WERI-Rb-1 (cell line): ENCODE data around the gene KRTAP3-2.
A peak's percentile ranks its signal among the peaks of the same experiment; 100 is the strongest.

Source experiments
- DNase-seq: peaks from one replicate; pipeline ENCODE4 v3.0.0-alpha.2; 2020
- H3K27ac ChIP-seq: fragments of 250-450 bp; sonication (Bioruptor Pico); 2 replicates; pipeline ENCODE4 v1.5.1; 2020; ENCODE audit warnings: mild to moderate bottlenecking, moderate library complexity
- H3K27me3 ChIP-seq: fragments of 250-450 bp; sonication (Bioruptor Pico); 2 replicates; pipeline ENCODE4 v1.5.1; 2021; ENCODE audit warnings: mild to moderate bottlenecking, low read depth, moderate library complexity; ENCODE audit not compliant: insufficient read depth, severe bottlenecking
- H3K36me3 ChIP-seq: fragments of 250-450 bp; sonication (Bioruptor Pico); 2 replicates; pipeline ENCODE4 v1.5.1; 2020; ENCODE audit warnings: mild to moderate bottlenecking, moderate library complexity
- H3K4me3 ChIP-seq: 2 replicates; pipeline ENCODE4 v1.5.1; 2011; ENCODE audit warnings: low read depth, mild to moderate bottlenecking, control low read depth, low read length
- H3K9me3 ChIP-seq: fragments of 250-450 bp; sonication (Bioruptor Pico); 2 replicates; pipeline ENCODE4 v1.5.1; 2021; ENCODE audit warnings: mild to moderate bottlenecking, moderate library complexity; ENCODE audit not compliant: severe bottlenecking
- TF ChIP-seq, protein P1 (sequence below): IDR thresholded peaks from 2 replicates; pipeline ENCODE4 v1.5.1; 2011; ENCODE audit warnings: low read depth, mild to moderate bottlenecking, control low read depth, inconsistent platforms, low read length

Gene KRTAP3-2

DNA sequence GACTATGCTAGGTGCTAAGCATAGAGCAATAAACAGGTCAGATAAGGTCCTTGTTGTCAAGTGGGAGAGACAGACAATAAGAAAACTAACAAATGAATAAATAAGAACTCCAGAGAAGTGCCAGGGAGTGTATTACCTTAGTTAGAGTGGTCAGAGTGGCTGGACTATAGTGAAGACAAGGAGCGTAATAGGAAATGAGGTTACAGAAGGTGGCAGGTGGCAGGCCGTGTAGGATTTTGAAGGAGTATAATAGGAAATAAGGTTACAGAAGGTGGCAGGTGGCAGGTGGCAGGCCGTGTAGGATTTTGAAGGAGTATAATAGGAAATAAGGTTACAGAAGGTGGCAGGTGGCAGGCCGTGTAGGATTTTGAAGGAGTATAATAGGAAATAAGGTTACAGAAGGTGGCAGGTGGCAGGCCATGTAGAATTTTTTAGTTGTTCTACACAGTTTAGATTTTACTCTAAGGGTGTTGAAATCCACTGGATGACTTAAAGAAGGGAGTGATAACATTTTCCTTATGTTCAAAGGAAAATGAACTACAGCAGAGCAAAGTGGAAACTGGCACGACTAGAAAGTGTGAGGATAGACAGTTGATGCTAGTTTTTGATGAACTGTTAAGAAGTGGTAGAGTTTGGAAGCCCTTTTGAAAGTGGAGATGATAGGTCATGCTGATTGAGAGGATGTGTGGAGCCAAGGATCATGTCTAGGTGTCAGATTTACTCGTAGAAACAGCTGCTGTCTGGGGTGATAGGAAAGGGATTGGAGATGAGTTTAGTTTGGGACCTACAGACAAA lies 12.8 kb upstream of the KRTAP3-2 start:
- Histone ChIP-seq H3K27ac (peak overlapping the region; percentile 68), H3K9me3 (no peaks in the 10 kb centered on the region), H3K36me3 (no peaks in the 10 kb centered on the region), H3K27me3 (no peaks in the 10 kb centered on the region), H3K4me3 (no peak overlapping the region)
- peak; percentile 49 for DNase-seq
- TF ChIP-seq, protein P1, sequence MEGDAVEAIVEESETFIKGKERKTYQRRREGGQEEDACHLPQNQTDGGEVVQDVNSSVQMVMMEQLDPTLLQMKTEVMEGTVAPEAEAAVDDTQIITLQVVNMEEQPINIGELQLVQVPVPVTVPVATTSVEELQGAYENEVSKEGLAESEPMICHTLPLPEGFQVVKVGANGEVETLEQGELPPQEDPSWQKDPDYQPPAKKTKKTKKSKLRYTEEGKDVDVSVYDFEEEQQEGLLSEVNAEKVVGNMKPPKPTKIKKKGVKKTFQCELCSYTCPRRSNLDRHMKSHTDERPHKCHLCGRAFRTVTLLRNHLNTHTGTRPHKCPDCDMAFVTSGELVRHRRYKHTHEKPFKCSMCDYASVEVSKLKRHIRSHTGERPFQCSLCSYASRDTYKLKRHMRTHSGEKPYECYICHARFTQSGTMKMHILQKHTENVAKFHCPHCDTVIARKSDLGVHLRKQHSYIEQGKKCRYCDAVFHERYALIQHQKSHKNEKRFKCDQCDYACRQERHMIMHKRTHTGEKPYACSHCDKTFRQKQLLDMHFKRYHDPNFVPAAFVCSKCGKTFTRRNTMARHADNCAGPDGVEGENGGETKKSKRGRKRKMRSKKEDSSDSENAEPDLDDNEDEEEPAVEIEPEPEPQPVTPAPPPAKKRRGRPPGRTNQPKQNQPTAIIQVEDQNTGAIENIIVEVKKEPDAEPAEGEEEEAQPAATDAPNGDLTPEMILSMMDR, result no peak

- H3K27ac ChIP-seq, result no peak overlapping the region
- TF ChIP-seq, protein P1, result no peak
- no peak overlapping the region for H3K4me3 ChIP-seq
- no peaks in the 10 kb centered on the region for H3K9me3 ChIP-seq
- no peaks in the 10 kb centered on the region for H3K36me3 ChIP-seq
- H3K27me3 ChIP-seq, result no peaks in the 10 kb centered on the region
- no peak for DNase-seq
These were observed 10.7 kb upstream of the KRTAP3-2 start for GRCh38 chr17:41010441-41010840.

DNA sequence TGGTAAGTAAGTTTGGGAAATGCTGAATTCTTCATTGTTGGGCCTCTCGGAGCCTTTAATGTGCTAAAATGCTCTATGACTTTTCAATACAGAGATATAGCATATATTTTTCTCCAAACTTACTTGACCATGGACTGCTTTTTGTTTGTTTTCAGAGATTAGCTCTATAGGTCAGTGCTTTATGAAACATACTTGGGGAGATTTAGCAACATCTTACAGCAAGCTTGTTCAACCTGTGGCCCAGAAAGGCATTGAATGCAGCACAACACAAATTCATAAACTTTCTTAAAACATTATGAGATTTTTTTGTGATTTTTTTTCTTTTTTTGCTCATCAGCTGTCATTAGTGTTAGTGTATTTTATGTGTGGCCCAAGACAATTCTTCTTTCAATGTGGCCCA lies 10.2 kb upstream of the KRTAP3-2 start:
- H3K4me3 ChIP-seq, result no peak overlapping the region
- H3K27me3 ChIP-seq, result no peaks in the 10 kb centered on the region
- DNase-seq, result no peak
- TF ChIP-seq, protein P1, result no peak
- H3K27ac ChIP-seq, result no peak overlapping the region
- H3K9me3 ChIP-seq, result no peaks in the 10 kb centered on the region
- H3K36me3 ChIP-seq, result no peaks in the 10 kb centered on the region

GRCh38 chr17:41009301-41009760 lies 9.6 kb upstream of the KRTAP3-2 start:
- Histone ChIP-seq H3K9me3 (no peaks in the 10 kb centered on the region), H3K36me3 (no peaks in the 10 kb centered on the region), H3K27me3 (no peaks in the 10 kb centered on the region), H3K4me3 (no peak overlapping the region), H3K27ac (peak overlapping the region; percentile 51)
- TF ChIP-seq, protein P1, result no peak
- no peak for DNase-seq

DNA sequence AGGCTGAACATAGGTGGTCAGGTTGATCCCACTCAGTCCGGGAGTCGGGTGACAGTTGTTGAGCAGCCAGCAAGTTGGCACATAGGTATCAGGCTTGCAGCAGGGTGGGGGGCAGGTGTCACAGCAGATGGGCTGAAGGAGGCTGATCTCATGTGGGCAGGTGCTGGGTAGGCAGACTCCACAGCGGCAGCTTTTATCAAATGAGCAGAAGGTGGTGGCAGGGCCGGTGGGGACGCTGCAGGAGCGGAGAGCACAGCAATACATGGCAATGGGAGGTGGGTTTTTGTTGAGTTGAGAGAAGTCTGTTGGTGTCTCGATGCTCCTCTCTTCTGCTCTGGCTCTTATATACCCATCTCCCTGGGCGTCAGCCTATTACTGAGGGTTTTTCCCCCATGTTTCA lies 9.1 kb upstream of the KRTAP3-2 start, which contains the start of gene KRTAP3-1:
KRTAP3-1 (minus strand) TSS at position 318 of the 400 bp plus-strand sequence; CDS start at position 264, 54 bp downstream.
- Histone ChIP-seq H3K27me3 (no peaks in the 10 kb centered on the region), H3K9me3 (no peaks in the 10 kb centered on the region), H3K4me3 (no peak within 1 kb of the TSS), H3K36me3 (no peaks in the 10 kb centered on the region), H3K27ac (peak within 1 kb of the TSS; percentile 51)
- peak; percentile 91 for DNase-seq
- TF ChIP-seq, protein P1, result peak; percentile 35; the same call in 1 of the 2 replicates

DNA sequence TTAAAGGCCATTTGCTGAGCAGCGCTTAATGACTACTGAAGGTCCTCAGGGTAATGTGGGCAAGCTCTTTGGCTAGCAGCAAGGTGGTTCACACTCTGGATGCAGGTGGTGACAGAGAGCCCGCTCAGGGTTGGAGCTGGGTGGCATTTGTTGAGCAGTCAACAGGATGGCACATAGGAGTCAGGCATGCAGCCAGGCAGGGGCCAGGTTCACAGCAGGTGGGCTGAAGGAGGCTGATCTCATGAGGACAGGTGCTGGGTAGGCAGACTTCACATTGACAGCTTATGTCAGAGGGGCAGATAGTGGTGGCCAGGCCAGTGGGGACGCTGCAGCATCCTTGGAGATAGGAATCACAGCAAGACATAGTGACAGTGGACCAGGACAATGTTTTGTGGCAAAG lies 4.7 kb upstream of the KRTAP3-2 start:
- Histone ChIP-seq H3K27ac (no peak overlapping the region), H3K9me3 (no peaks in the 10 kb centered on the region), H3K27me3 (no peaks in the 10 kb centered on the region), H3K4me3 (no peak overlapping the region), H3K36me3 (no peaks in the 10 kb centered on the region)
- TF ChIP-seq, protein P1, result no peak
- peak; percentile 21 for DNase-seq
